Neural progenitor cell (in vitro differentiated cells): ENCODE measurements around the gene NR4A2.

ENCODE experiments used
- CTCF ChIP-seq: fragments of 200-600 bp; sonication (generic); IDR thresholded peaks from 2 replicates; pipeline ENCODE4 v1.5.1; 2017; ENCODE audit warnings: antibody characterized with exemption, mild to moderate bottlenecking
- EZH2 ChIP-seq: fragments of 200-600 bp; sonication (generic); IDR thresholded peaks from 2 replicates; pipeline ENCODE4 v1.6.1; 2017; ENCODE audit warnings: antibody characterized with exemption, mild to moderate bottlenecking, moderate library complexity
- EZH2phosphoT487 ChIP-seq: fragments of 200-600 bp; sonication (generic); IDR thresholded peaks from 2 replicates; pipeline ENCODE4 v1.6.1; 2017; ENCODE audit warnings: antibody characterized with exemption

GRCh38 chr2:156340804-156341451 is 8.4 kb upstream of the NR4A2 start:
- TF ChIP-seq CTCF (no peak), EZH2phosphoT487 (no peak), EZH2 (no peak)
